K562 (cell line): Measurements from ENCODE around the gene HYAL4. TPM values are rescaled to one million over a fixed set of nuclear protein-coding genes. Genes with fewer than 3 reads are reported as not detected.

ENCODE experiments used
- ATAC-seq: fragments of 200-7000 bp; cut with Tn5 transposase; 3 replicates; pipeline ENCODE4 v1.9.1; 2020; ENCODE audit warnings: moderate library complexity
- BruUV-seq: library from RNA; stranded (reverse); fragments of 400-500 nt; replicated peaks from 2 replicates; lab custom pipeline; 2021; lab: Mats Ljungman, UMichigan
- CTCF ChIA-PET: fragments of 300-600 bp; formaldehyde crosslinking; extraction: SDS; loops from one replicate; lab custom pipeline; 2021; ENCODE audit warnings: low intra/inter-chr PET ratio; lab: Yijun Ruan, JAX
- POLR2A ChIA-PET: fragments of 300-600, 350-650 bp; sonication (Branson Sonifier 250); formaldehyde crosslinking; extraction: SDS; loops from one replicate; lab custom pipeline; 2021; ENCODE audit warnings: antibody characterized with exemption, inconsistent platforms; lab: Yijun Ruan, JAX
- DNase-seq, 4 experiments: peaks; one replicate each; pipeline versions ENCODE4 v3.0.0 to v3.0.0-alpha.2; 2011 to 2018; ENCODE audit warnings: low spot score in 3 of 4, mixed read lengths in 3 of 4; ENCODE audit errors: extremely low read depth in 1 of 4
- FAIRE-seq: peaks from 2 replicates; lab custom pipeline; 2011; peaks lifted over from hg19 to GRCh38; lab: Jason Lieb, UNC
- H2AFZ ChIP-seq: 2 replicates; pipeline ENCODE4 v1.6.0; 2011; ENCODE audit warnings: low read depth, low read length, control low read depth, inconsistent platforms
- H3K27ac ChIP-seq: fragments of 200-600 bp; 3 replicates; pipeline ENCODE4 v1.8.0; 2011; ENCODE audit warnings: low read depth, mild to moderate bottlenecking, control low read depth, inconsistent platforms, low read length, moderate library complexity, mixed read lengths; ENCODE audit errors: extremely low read depth
- H3K27me3 ChIP-seq, 2 experiments: fragments of 300-600 bp in 1 of 2; 2 replicates in 1 of 2; 3 replicates in 1 of 2; pipeline versions ENCODE4 v1.6.0 to v1.8.0; 2011; ENCODE audit warnings: inconsistent platforms in 2 of 2, low read length in 2 of 2, mild to moderate bottlenecking in 1 of 2, mixed read lengths in 1 of 2, moderate library complexity in 1 of 2; ENCODE audit not compliant: control insufficient read depth in 2 of 2, insufficient read depth in 2 of 2
- H3K36me3 ChIP-seq: fragments of 300-600 bp; 3 replicates; pipeline ENCODE4 v1.8.0; 2011; ENCODE audit warnings: mild to moderate bottlenecking, low read length, inconsistent platforms; ENCODE audit not compliant: control insufficient read depth, insufficient read depth
- H3K4me1 ChIP-seq, 2 experiments: fragments of 200-600 bp in 1 of 2; replicated peaks in 1 of 2; 2 replicates in 1 of 2; 3 replicates in 1 of 2; pipeline versions ENCODE4 v1.5.1 to v1.8.0; 2011; ENCODE audit warnings: inconsistent platforms in 2 of 2, low read length in 2 of 2, mild to moderate bottlenecking in 1 of 2, mixed read lengths in 1 of 2, moderate library complexity in 1 of 2; ENCODE audit not compliant: control insufficient read depth in 2 of 2, insufficient read depth in 2 of 2
- H3K4me2 ChIP-seq: 2 replicates; pipeline ENCODE4 v1.6.1; 2011; ENCODE audit warnings: low read length, control low read depth, inconsistent platforms, mixed read lengths; ENCODE audit not compliant: insufficient read depth
- H3K4me3 ChIP-seq: fragments of 200-600 bp; sonication (generic), shearing (Covaris generic); 2 replicates; pipeline ENCODE4 v1.5.1; 2016; ENCODE audit warnings: control low read depth, inconsistent platforms
- H3K79me2 ChIP-seq: fragments of 200-600 bp; 3 replicates; pipeline ENCODE4 v1.8.0; 2011; ENCODE audit warnings: low read length, inconsistent platforms; ENCODE audit not compliant: control insufficient read depth, insufficient read depth
- H3K9ac ChIP-seq, 2 experiments: 2 replicates each; pipeline versions ENCODE4 v1.6.0 to v1.6.1; 2011; ENCODE audit warnings: low read depth in 2 of 2, low read length in 2 of 2, control low read depth in 1 of 2, inconsistent platforms in 1 of 2, mild to moderate bottlenecking in 1 of 2, mixed read lengths in 1 of 2; ENCODE audit not compliant: insufficient read depth in 1 of 2
- H3K9me1 ChIP-seq: one replicate; pipeline ENCODE4 v1.6.0; 2011; ENCODE audit warnings: inconsistent platforms, mild to moderate bottlenecking, low read length, moderate library complexity; ENCODE audit not compliant: control insufficient read depth, insufficient read depth
- H3K9me3 ChIP-seq: replicated peaks from 2 replicates; pipeline ENCODE4 v1.5.1; 2011; ENCODE audit warnings: low read depth, low read length, inconsistent platforms; ENCODE audit not compliant: control insufficient read depth, insufficient read depth
- H4K20me1 ChIP-seq: replicated peaks from 2 replicates; pipeline ENCODE4 v1.6.1; 2011; ENCODE audit warnings: low read length, inconsistent platforms, mixed read lengths; ENCODE audit not compliant: control insufficient read depth, insufficient read depth
- CREM ChIP-seq: IDR thresholded peaks from 2 replicates; pipeline ENCODE4 v1.6.1; 2014; ENCODE audit warnings: antibody characterized with exemption, low read depth
- NFIC ChIP-seq: fragments of 450-650 bp; IDR thresholded peaks from 2 replicates; pipeline ENCODE4 v1.6.1; 2017; ENCODE audit warnings: mild to moderate bottlenecking, inconsistent platforms
- WGBS: fragments of 100-300 bp; shearing (Covaris generic); methylation state at CpG from one replicate; pipeline ENCODE4 v1.1.6; 2016; ENCODE audit warnings: low coverage, mixed read lengths; ENCODE audit not compliant: insufficient coverage; ENCODE audit errors: missing lambda C conversion rate; 5-methylcytosine and 5-hydroxymethylcytosine counted together
- in situ Hi-C: fragments of 300-500 bp; cut with MboI; formaldehyde crosslinking; loops from 4 replicates; pipeline ENCODE4 v1.15.0; 2018; ENCODE audit warnings: inconsistent platforms, mixed read lengths
- intact Hi-C: fragments of 100-400 bp; cut with micrococcal nuclease; formaldehyde crosslinking; loops from 2 replicates; pipeline ENCODE4 v1.14.2; 2022
- polyA plus RNA-seq, 8 experiments: library from polyadenylated mRNA; depleted of rRNA in 4 of 8; stranded (reverse) in 5 of 8; unstranded in 3 of 8; fragments of >200 nt; fragmentation: Nextera tagmentation in 2 of 8; fragmentation: Illumina TruSeq in 1 of 8; extraction: Ambion mirVana in 2 of 8; extraction: Trizol in 1 of 8; gene quantifications; 2 replicates each; pipeline versions ENCODE4 v1.2.1 to v1.2.3, GENCODE V29; 2011 to 2014; ENCODE audit warnings: inconsistent platforms in 1 of 8, missing spikeins in 1 of 8
- total RNA-seq, 7 experiments: library from RNA; depleted of rRNA in 6 of 7; stranded (reverse); fragments of >200 nt in 6 of 7; fragmentation: Illumina TruSeq in 2 of 7; extraction: Trizol in 2 of 7; gene quantifications; 2 replicates each; pipeline versions ENCODE4 v1.2.1 to v1.2.3, GENCODE V29; 2011 to 2021; ENCODE audit warnings: low replicate concordance in 1 of 7
- TF ChIP-seq, protein P1 (sequence below), 3 experiments: IDR thresholded peaks in 2 of 3; conservative IDR thresholded peaks in 1 of 3; 2 replicates each; pipeline ENCODE4 v1.5.1; 2011 to 2012; ENCODE audit warnings: low read length in 3 of 3, mild to moderate bottlenecking in 3 of 3, control low read depth in 2 of 3, improper control_type of control experiment in 1 of 3, inconsistent platforms in 1 of 3, low read depth in 1 of 3, mixed read lengths in 1 of 3, moderate library complexity in 1 of 3; ENCODE audit not compliant: insufficient read depth in 2 of 3

The HYAL4 gene
- total and polyA plus RNA-seq, 9 of the 15 experiments (the other 6 are each of a cell fraction or from before 2014, with no cell fraction given): not detected

GRCh38 chr7:123845823-123846216, 851 bp downstream of the HYAL4 start:
- Histone ChIP-seq H3K27me3 (no peaks in the 10 kb centered on the region), H3K36me3 (no peaks in the 10 kb centered on the region), H3K4me2 (no peak overlapping the region), H2AFZ (no peak overlapping the region), H3K9ac (no peak overlapping the region), H3K27ac (no peak overlapping the region), H4K20me1 (no peaks in the 10 kb centered on the region), H3K79me2 (no peaks in the 10 kb centered on the region), H3K9me3 (no peaks in the 10 kb centered on the region), H3K4me1 (no peaks in the 10 kb centered on the region), H3K9me1 (no peaks in the 10 kb centered on the region), H3K4me3 (no peak overlapping the region)
- FAIRE-seq (no peak), ATAC-seq (no peak), DNase-seq (no peak)
- WGBS: 5% methylated on average over 1 of the region's 1 CpG
- intact Hi-C loops (no loop called here), in situ Hi-C loops (no loop called here)
- TF ChIP-seq CREM (no peak), NFIC (peak; percentile 61)
- TF ChIP-seq, protein P1, sequence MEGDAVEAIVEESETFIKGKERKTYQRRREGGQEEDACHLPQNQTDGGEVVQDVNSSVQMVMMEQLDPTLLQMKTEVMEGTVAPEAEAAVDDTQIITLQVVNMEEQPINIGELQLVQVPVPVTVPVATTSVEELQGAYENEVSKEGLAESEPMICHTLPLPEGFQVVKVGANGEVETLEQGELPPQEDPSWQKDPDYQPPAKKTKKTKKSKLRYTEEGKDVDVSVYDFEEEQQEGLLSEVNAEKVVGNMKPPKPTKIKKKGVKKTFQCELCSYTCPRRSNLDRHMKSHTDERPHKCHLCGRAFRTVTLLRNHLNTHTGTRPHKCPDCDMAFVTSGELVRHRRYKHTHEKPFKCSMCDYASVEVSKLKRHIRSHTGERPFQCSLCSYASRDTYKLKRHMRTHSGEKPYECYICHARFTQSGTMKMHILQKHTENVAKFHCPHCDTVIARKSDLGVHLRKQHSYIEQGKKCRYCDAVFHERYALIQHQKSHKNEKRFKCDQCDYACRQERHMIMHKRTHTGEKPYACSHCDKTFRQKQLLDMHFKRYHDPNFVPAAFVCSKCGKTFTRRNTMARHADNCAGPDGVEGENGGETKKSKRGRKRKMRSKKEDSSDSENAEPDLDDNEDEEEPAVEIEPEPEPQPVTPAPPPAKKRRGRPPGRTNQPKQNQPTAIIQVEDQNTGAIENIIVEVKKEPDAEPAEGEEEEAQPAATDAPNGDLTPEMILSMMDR (IDR thresholded peaks at IDR 0.05 in 2 of 3, conservative IDR thresholded peaks at IDR 0.05 in 1 of 3; ENCODE audit: insufficient read depth in 2 of 3, low read depth in 1 of 3, low read length in 3 of 3): no peak
- BruUV-seq: no TSS peak
- ChIA-PET POLR2A (no interaction called here), CTCF (no interaction called here)
